Measurements from ENCODE around the gene CDK5. TPM values are rescaled to one million over a fixed set of nuclear protein-coding genes. Genes with fewer than 3 reads are reported as not detected.

CDK5 gene
- total and polyA plus RNA-seq, 9 of the 15 experiments (the other 6 are each of a cell fraction or from before 2014, with no cell fraction given) = 3.2 to 38.0 (median 27.5) TPM

DNA sequence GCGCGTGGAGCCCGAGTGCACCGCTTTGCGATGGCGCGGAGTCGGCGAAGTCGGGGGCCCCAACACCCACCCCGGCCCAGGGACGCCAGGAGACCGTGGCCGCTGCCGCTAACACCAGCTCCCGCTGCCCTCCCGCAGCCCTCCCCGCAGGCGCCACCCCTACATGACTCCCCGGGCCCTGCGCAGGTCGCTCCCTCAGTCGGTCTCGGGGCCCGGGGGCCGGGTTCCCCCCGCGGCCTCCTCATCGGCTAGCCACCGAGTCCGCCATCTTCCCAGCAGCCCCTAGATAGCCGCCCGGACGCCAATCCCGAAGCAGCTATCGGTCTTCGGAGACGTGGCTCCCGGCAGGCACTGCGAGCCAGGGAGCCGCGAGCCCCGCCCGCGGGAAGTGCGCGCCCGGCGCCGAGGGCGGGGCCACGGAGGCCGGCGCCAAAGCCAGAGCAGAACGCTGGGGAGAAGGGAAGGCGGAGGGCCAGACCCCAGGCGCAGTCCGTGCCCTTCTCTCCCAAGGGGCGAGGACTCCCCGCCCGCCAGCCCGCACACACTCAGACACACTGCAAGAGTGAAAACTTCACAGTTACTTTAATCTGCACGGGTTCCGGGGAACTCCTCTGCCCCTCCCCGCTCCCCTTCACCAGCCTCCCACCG is 22.9 kb upstream of the CDK5 start, which contains the start of gene FASTK (continued):
- TF ChIP-seq, protein P1, sequence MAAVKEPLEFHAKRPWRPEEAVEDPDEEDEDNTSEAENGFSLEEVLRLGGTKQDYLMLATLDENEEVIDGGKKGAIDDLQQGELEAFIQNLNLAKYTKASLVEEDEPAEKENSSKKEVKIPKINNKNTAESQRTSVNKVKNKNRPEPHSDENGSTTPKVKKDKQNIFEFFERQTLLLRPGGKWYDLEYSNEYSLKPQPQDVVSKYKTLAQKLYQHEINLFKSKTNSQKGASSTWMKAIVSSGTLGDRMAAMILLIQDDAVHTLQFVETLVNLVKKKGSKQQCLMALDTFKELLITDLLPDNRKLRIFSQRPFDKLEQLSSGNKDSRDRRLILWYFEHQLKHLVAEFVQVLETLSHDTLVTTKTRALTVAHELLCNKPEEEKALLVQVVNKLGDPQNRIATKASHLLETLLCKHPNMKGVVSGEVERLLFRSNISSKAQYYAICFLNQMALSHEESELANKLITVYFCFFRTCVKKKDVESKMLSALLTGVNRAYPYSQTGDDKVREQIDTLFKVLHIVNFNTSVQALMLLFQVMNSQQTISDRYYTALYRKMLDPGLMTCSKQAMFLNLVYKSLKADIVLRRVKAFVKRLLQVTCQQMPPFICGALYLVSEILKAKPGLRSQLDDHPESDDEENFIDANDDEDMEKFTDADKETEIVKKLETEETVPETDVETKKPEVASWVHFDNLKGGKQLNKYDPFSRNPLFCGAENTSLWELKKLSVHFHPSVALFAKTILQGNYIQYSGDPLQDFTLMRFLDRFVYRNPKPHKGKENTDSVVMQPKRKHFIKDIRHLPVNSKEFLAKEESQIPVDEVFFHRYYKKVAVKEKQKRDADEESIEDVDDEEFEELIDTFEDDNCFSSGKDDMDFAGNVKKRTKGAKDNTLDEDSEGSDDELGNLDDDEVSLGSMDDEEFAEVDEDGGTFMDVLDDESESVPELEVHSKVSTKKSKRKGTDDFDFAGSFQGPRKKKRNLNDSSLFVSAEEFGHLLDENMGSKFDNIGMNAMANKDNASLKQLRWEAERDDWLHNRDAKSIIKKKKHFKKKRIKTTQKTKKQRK (IDR thresholded peaks at IDR 0.05; ENCODE audit: borderline replicate concordance, low read depth, low read length) = no peak
- TF ChIP-seq, protein P2, sequence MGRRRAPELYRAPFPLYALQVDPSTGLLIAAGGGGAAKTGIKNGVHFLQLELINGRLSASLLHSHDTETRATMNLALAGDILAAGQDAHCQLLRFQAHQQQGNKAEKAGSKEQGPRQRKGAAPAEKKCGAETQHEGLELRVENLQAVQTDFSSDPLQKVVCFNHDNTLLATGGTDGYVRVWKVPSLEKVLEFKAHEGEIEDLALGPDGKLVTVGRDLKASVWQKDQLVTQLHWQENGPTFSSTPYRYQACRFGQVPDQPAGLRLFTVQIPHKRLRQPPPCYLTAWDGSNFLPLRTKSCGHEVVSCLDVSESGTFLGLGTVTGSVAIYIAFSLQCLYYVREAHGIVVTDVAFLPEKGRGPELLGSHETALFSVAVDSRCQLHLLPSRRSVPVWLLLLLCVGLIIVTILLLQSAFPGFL (CRISPR knock-in tag; IDR thresholded peaks at IDR 0.05) = no peak
- TF ChIP-seq ZNF561 (CRISPR knock-in tag; conservative IDR thresholded peaks at IDR 0.05) (no peak), SRSF7 (optimal IDR thresholded peaks at IDR 0.05; ENCODE audit: low read depth, low read length) (no peak), ZBTB34 (CRISPR knock-in tag; IDR thresholded peaks at IDR 0.05) (no peak), PHTF2 (CRISPR knock-in tag; IDR thresholded peaks at IDR 0.05) (no peak), CAMTA2 (CRISPR knock-in tag; conservative IDR thresholded peaks at IDR 0.05) (no peak; the same call in 1 of the 2 replicates), CEBPB (tag; IDR thresholded peaks at IDR 0.05) (no peak), XRCC3 (IDR thresholded peaks at IDR 0.05) (no peak), MCM5 (IDR thresholded peaks at IDR 0.05; ENCODE audit: low read depth) (no peak), MTA1 (IDR thresholded peaks at IDR 0.05; ENCODE audit: borderline replicate concordance) (no peak), ZNF445 (CRISPR knock-in tag; IDR thresholded peaks at IDR 0.05; ENCODE audit: low read depth) (no peak), U2AF2 (optimal IDR thresholded peaks at IDR 0.05; ENCODE audit: low read depth, low read length) (no peak), SFPQ (IDR thresholded peaks at IDR 0.05; ENCODE audit: low read depth, low read length) (no peak), HMGN3 (IDR thresholded peaks at IDR 0.05; ENCODE audit: borderline replicate concordance, extremely low read depth, insufficient read length, low read depth, low read length) (peak; percentile 96), ZNF695 (CRISPR knock-in tag; IDR thresholded peaks at IDR 0.05) (no peak)
- TF ChIP-seq, protein P3, sequence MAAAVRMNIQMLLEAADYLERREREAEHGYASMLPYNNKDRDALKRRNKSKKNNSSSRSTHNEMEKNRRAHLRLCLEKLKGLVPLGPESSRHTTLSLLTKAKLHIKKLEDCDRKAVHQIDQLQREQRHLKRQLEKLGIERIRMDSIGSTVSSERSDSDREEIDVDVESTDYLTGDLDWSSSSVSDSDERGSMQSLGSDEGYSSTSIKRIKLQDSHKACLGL (CRISPR knock-in tag; IDR thresholded peaks at IDR 0.05; ENCODE audit: borderline replicate concordance, poor library complexity, severe bottlenecking) = no peak
- TF ChIP-seq, protein P4, sequence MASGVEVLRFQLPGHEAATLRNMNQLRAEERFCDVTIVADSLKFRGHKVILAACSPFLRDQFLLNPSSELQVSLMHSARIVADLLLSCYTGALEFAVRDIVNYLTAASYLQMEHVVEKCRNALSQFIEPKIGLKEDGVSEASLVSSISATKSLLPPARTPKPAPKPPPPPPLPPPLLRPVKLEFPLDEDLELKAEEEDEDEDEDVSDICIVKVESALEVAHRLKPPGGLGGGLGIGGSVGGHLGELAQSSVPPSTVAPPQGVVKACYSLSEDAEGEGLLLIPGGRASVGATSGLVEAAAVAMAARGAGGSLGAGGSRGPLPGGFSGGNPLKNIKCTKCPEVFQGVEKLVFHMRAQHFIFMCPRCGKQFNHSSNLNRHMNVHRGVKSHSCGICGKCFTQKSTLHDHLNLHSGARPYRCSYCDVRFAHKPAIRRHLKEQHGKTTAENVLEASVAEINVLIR (CRISPR knock-in tag; IDR thresholded peaks at IDR 0.05) = 0 out of 2 replicates have a peak, but pooled peaks have one; percentile 14

Measured in K562 (cell line).